HG03354 (cell line): ENCODE results near the gene NDUFA13.

Experiments
- ATAC-seq: cut with Tn5 transposase; IDR thresholded peaks from one replicate; pipeline ENCODE4 v1.9.1; 2021; ENCODE audit warnings: mild to moderate bottlenecking; ENCODE audit not compliant: unreplicated experiment, poor library complexity, severe bottlenecking

The NDUFA13 gene

DNA sequence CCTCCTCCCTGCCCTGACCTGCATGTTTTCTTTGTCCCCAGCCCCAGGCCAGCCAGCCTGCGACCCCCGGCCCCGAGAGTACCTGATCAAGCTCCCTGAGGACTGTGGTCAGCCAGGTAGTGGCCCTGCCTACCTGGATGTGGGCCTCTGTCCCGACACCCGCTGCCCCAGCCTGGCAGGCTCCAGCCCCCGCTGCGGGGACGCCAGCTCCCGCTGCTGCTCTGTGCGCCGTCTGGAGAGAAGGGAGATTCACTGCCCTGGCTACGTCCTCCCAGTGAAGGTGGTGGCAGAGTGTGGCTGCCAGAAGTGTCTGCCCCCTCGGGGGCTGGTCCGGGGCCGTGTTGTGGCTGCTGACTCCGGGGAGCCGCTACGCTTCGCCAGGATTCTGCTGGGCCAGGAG is 27.6 kb downstream of the NDUFA13 start:
- no peak for ATAC-seq

DNA sequence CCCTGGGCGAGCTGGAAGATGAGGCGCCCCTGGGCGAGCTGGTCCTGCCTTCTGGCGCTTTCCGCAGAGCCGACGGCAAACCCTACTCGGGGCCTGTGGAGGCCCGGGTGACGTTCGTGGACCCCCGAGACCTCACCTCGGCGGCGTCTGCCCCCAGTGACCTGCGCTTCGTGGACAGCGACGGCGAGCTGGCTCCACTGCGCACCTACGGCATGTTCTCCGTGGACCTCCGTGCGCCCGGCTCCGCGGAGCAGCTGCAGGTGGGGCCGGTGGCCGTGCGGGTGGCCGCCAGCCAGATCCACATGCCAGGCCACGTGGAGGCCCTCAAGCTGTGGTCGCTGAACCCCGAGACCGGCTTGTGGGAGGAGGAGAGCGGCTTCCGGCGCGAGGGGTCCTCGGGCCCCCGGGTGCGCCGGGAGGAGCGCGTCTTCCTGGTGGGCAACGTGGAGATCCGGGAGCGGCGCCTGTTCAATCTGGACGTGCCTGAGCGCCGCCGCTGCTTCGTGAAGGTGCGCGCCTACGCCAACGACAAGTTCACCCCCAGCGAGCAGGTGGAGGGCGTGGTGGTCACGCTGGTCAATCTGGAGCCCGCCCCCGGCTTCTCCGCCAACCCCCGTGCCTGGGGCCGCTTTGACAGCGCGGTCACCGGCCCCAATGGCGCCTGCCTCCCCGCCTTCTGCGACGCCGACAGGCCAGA is 28.4 kb downstream of the NDUFA13 start:
- ATAC-seq = no peak

DNA sequence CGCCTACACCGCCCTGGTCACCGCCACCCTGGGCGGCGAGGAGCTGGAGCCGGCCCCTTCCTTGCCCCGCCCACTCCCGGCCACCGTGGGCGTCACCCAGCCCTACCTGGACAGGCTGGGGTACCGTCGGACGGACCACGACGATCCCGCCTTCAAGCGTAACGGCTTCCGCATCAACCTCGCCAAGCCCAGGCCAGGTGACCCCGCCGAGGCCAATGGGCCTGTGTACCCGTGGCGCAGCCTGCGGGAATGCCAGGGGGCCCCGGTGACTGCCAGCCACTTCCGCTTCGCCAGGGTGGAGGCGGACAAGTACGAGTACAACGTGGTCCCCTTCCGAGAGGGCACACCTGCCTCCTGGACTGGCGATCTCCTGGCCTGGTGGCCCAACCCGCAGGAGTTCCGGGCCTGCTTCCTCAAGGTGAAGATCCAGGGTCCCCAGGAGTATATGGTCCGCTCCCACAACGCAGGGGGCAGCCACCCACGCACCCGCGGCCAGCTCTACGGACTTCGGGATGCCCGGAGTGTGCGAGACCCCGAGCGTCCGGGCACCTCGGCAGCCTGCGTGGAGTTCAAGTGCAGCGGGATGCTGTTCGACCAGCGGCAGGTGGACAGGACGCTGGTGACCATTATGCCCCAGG is 29.0 kb downstream of the NDUFA13 start:
- no peak for ATAC-seq

DNA sequence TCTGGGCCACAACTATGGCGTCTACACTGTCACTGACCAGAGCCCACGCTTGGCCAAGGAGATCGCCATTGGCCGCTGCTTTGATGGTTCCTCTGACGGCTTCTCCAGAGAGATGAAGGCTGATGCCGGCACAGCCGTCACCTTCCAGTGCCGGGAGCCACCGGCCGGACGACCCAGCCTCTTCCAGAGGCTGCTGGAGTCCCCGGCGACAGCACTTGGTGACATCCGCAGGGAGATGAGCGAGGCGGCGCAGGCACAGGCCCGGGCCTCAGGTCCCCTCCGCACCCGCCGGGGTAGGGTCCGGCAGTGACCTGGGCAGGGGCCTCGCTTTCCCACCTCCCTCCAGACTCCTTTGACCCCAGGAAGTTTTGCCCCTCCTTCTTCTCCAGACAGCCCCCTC is 29.7 kb downstream of the NDUFA13 start:
- no peak for ATAC-seq

DNA sequence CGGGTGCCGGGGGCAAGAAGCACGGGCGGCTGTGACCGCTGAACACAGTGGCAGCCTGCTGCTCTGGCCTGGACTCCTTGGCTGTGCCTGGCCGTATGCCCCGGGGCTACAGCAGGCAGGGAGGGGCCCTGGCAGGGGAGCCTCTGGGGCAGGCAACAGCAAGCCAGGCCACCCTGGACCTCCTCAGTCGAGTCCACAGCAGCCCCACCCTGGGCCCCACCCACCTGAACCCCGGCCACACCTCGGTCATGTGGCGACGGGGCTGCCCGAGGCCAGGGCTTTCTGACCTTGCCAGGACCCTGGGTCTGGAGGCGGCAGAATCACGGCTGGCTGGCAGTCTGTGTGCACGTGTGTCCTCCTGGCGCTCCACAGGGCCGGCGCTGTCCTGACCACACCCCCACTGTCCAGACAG is 30.7 kb downstream of the NDUFA13 start:
- no peak for ATAC-seq

- no peak for ATAC-seq
These were observed 31.8 kb downstream of the NDUFA13 start for GRCh38 chr19:19547674-19548336.

GRCh38 chr19:19548915-19549759 is 33.1 kb downstream of the NDUFA13 start:
- ATAC-seq = no peak

- no peak for ATAC-seq
These were observed 33.9 kb downstream of the NDUFA13 start for GRCh38 chr19:19549804-19550464.

GRCh38 chr19:19550485-19550929 is 34.5 kb downstream of the NDUFA13 start:
- ATAC-seq = no peak

GRCh38 chr19:19550972-19551852 is 35.2 kb downstream of the NDUFA13 start:
- ATAC-seq = no peak

DNA sequence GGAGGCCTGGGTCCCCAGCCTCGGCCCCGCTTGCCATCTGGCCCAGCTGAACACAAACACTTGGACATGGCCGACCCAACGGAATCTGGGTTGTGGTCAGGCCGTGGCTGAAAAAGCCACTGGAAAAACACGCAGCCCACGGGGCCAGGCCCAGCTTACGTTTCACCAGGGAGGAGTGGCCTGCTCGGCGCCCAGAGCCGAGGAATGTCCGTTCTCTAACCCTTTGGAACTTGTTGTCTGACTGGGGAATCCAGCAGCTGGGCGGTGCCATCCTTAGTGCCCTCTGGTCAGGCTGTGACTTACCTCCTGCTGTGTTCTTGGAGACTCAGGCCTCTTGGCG is 35.8 kb downstream of the NDUFA13 start:
- no peak for ATAC-seq

DNA sequence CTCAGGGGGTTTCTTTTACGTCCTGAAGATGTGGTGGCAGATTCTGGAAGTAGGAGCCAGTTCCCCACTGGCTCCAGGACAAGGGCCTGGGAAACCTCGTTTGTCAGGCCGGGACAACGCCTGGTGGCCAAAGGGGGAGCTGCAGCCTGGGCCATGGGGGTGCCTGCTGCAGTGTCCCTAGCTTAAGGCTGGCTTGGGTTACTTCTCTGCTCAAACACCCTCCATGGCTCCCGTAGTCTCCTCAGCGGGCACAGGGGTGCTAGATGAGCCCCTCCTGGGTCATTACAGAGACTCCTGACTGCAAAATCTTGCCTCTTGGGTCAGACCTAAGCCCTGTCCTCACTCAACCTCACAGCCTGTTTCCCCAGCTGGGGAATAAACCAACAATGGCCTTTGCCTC is 36.8 kb downstream of the NDUFA13 start:
- ATAC-seq = no peak

DNA sequence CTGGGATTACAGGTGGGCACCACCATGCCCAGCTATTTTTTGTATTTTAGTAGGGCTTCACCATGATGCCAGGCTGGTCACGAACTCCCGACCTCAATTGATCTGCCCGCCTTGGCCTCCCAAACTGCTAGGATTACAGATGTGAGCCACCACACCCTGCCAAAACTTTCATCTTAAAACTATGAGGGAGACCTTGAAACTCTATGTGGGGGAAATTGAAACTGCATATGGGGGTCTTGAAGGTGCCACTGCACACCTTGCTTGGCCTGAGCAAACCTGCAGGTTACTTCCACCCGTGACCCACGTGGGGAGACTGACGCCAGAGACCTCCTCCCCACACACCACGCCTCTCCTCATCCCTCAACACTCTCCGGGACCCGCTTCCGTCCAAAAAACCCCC is 37.6 kb downstream of the NDUFA13 start:
- no peak for ATAC-seq

- ATAC-seq = no peak
These were observed 38.3 kb downstream of the NDUFA13 start for GRCh38 chr19:19554074-19555023.

DNA sequence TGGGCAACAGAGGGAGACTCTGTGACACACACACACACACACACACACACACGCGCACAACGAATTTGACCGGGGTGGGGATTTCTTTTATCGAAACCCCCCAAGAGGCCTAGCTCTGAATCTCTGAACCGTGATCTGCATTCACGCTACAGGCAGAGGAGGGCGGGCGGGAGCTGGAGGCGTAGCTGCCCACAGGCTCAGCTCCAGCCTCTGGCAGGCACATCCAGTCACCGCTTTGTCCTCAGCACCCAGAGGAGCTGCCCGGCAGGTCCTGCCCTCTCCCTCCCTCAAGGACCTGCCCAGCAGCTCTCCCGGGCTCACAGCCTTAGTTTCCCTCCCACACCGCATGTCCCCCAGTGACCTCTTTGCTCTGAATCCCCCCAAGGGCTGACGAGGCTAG is 42.0 kb downstream of the NDUFA13 start:
- ATAC-seq = no peak

- no peak for ATAC-seq
These were observed 42.6 kb downstream of the NDUFA13 start for GRCh38 chr19:19558636-19559035.

- ATAC-seq = no peak
These were observed 43.9 kb downstream of the NDUFA13 start for GRCh38 chr19:19559931-19560330.
